MG63 (cell line): ENCODE data around the gene STKLD1. TPM values are rescaled to one million over a fixed set of nuclear protein-coding genes. Genes with fewer than 3 reads are reported as not detected.
"Not testable (repeated sequence)": the region's sequence is repeated elsewhere in the genome, so short reads cannot be mapped to it uniquely, and the experiment has no call there.

ENCODE experiments used
- DNase-seq: peaks from one replicate; pipeline ENCODE4 v3.0.0-alpha.2; 2020
- H3K27me3 ChIP-seq: fragments of 250-450 bp; sonication (Bioruptor Pico); 2 replicates; pipeline ENCODE4 v1.5.1; 2020; ENCODE audit warnings: mild to moderate bottlenecking, moderate library complexity
- H3K36me3 ChIP-seq: fragments of 250-450 bp; sonication (Bioruptor Pico); 2 replicates; pipeline ENCODE4 v1.5.1; 2020; ENCODE audit warnings: mild to moderate bottlenecking, moderate library complexity
- H3K4me3 ChIP-seq: fragments of 250-450 bp; sonication (Bioruptor Pico); 2 replicates; pipeline ENCODE4 v1.5.1; 2020; ENCODE audit warnings: mild to moderate bottlenecking, moderate library complexity
- H3K9me3 ChIP-seq: fragments of 250-450 bp; sonication (Bioruptor Pico); 2 replicates; pipeline ENCODE4 v1.5.1; 2020; ENCODE audit warnings: mild to moderate bottlenecking, moderate library complexity
- total RNA-seq: library from RNA; depleted of rRNA; stranded (reverse); fragments of >200 nt; shearing (Covaris generic); gene quantifications from 2 replicates; pipeline ENCODE4 v1.2.3, GENCODE V29; 2014; ENCODE audit warnings: low replicate concordance

The STKLD1 gene
- total RNA-seq, 1 experiment from 2014 or later, result not detected

GRCh38 chr9:133371261-133371711 is 4.9 kb upstream of the STKLD1 start:
- Histone ChIP-seq H3K4me3 (no peak overlapping the region), H3K36me3 (peaks cover 69% of the 10 kb centered on the region), H3K9me3 (no peaks in the 10 kb centered on the region), H3K27me3 (no peaks in the 10 kb centered on the region)
- no peak for DNase-seq

- H3K27me3 ChIP-seq, result no peaks in the 10 kb centered on the region
- DNase-seq, result no peak
- H3K9me3 ChIP-seq, result no peaks in the 10 kb centered on the region
- H3K36me3 ChIP-seq, result peaks cover 61% of the 10 kb centered on the region
- no peak overlapping the region for H3K4me3 ChIP-seq
Observed at GRCh38 chr9:133372144-133372543, 4.0 kb upstream of the STKLD1 start.

- H3K36me3 ChIP-seq, result peaks cover 38% of the 10 kb centered on the region
- no peak for DNase-seq
- no peaks in the 10 kb centered on the region for H3K27me3 ChIP-seq
- H3K9me3 ChIP-seq, result no peaks in the 10 kb centered on the region
- peak overlapping the region; percentile 95 for H3K4me3 ChIP-seq
Observed at GRCh38 chr9:133374612-133375115, 1.5 kb upstream of the STKLD1 start.

GRCh38 chr9:133375116-133375723 is 946 bp upstream of the STKLD1 start:
- DNase-seq, result no peak
- Histone ChIP-seq H3K9me3 (no peaks in the 10 kb centered on the region), H3K4me3 (peak overlapping the region; percentile 95), H3K27me3 (no peaks in the 10 kb centered on the region), H3K36me3 (peaks cover 35% of the 10 kb centered on the region)

- not testable (repeated sequence) for H3K4me3 ChIP-seq, DNase-seq
- H3K36me3 ChIP-seq, result peaks cover 16% of the 10 kb centered on the region
Observed at GRCh38 chr9:133377280-133377679, 1.1 kb downstream of the STKLD1 start.

GRCh38 chr9:133377721-133378216 is 1.6 kb downstream of the STKLD1 start:
- H3K36me3 ChIP-seq, result peaks cover 11% of the 10 kb centered on the region
- peak; percentile 38 for DNase-seq
- H3K4me3 ChIP-seq, result no peak overlapping the region
- H3K9me3 ChIP-seq, result no peaks in the 10 kb centered on the region
- no peaks in the 10 kb centered on the region for H3K27me3 ChIP-seq

More at GRCh38 chr9:133377280-133377679, 1.1 kb downstream of the STKLD1 start:
- not testable (repeated sequence) for H3K9me3 ChIP-seq, H3K27me3 ChIP-seq

- Histone ChIP-seq H3K27me3 (no peaks in the 10 kb centered on the region), H3K9me3 (no peaks in the 10 kb centered on the region), H3K4me3 (no peak overlapping the region), H3K36me3 (peaks cover 3% of the 10 kb centered on the region)
- DNase-seq, result no peak
Observed at GRCh38 chr9:133378408-133378962, 2.3 kb downstream of the STKLD1 start.

- H3K4me3 ChIP-seq, result no peak overlapping the region
- DNase-seq, result no peak
- H3K9me3 ChIP-seq, result no peaks in the 10 kb centered on the region
- no peaks in the 10 kb centered on the region for H3K27me3 ChIP-seq
- H3K36me3 ChIP-seq, result no peaks in the 10 kb centered on the region
Observed at GRCh38 chr9:133379153-133380086, 3.3 kb downstream of the STKLD1 start.

- no peak for DNase-seq
- no peaks in the 10 kb centered on the region for H3K36me3 ChIP-seq
- no peaks in the 10 kb centered on the region for H3K9me3 ChIP-seq
- no peak overlapping the region for H3K4me3 ChIP-seq
- no peaks in the 10 kb centered on the region for H3K27me3 ChIP-seq
Observed at GRCh38 chr9:133380734-133381133, 4.6 kb downstream of the STKLD1 start.

- no peak for DNase-seq
- H3K36me3 ChIP-seq, result no peaks in the 10 kb centered on the region
- H3K4me3 ChIP-seq, result no peak overlapping the region
- no peaks in the 10 kb centered on the region for H3K27me3 ChIP-seq
- no peaks in the 10 kb centered on the region for H3K9me3 ChIP-seq
Observed at GRCh38 chr9:133382507-133383141, 6.5 kb downstream of the STKLD1 start.

- no peak for DNase-seq
- Histone ChIP-seq H3K27me3 (no peaks in the 10 kb centered on the region), H3K36me3 (no peaks in the 10 kb centered on the region), H3K4me3 (no peak overlapping the region), H3K9me3 (no peaks in the 10 kb centered on the region)
Observed at GRCh38 chr9:133383438-133383837, 7.3 kb downstream of the STKLD1 start.

GRCh38 chr9:133384736-133385321 is 8.7 kb downstream of the STKLD1 start:
- H3K27me3 ChIP-seq, result no peaks in the 10 kb centered on the region
- H3K9me3 ChIP-seq, result no peaks in the 10 kb centered on the region
- H3K36me3 ChIP-seq, result no peaks in the 10 kb centered on the region
- DNase-seq, result no peak
- H3K4me3 ChIP-seq, result no peak overlapping the region

- Histone ChIP-seq H3K4me3 (no peak overlapping the region), H3K9me3 (no peaks in the 10 kb centered on the region), H3K36me3 (no peaks in the 10 kb centered on the region), H3K27me3 (no peaks in the 10 kb centered on the region)
- no peak for DNase-seq
Observed at GRCh38 chr9:133385452-133385851, 9.3 kb downstream of the STKLD1 start.

- no peak for DNase-seq
Observed at GRCh38 chr9:133386338-133386737, 10.2 kb downstream of the STKLD1 start.

GRCh38 chr9:133387680-133388079 is 11.5 kb downstream of the STKLD1 start:
- no peaks in the 10 kb centered on the region for H3K9me3 ChIP-seq
- H3K36me3 ChIP-seq, result no peaks in the 10 kb centered on the region
- no peaks in the 10 kb centered on the region for H3K27me3 ChIP-seq
- no peak overlapping the region for H3K4me3 ChIP-seq
- no peak for DNase-seq

More at GRCh38 chr9:133386338-133386737, 10.2 kb downstream of the STKLD1 start:
- no peaks in the 10 kb centered on the region for H3K9me3 ChIP-seq
- H3K27me3 ChIP-seq, result no peaks in the 10 kb centered on the region
- no peaks in the 10 kb centered on the region for H3K36me3 ChIP-seq
- no peak overlapping the region for H3K4me3 ChIP-seq

- H3K4me3 ChIP-seq, result no peak overlapping the region
- no peak for DNase-seq
- H3K36me3 ChIP-seq, result no peaks in the 10 kb centered on the region
- no peaks in the 10 kb centered on the region for H3K27me3 ChIP-seq
- H3K9me3 ChIP-seq, result no peaks in the 10 kb centered on the region
Observed at GRCh38 chr9:133389025-133389557, 12.9 kb downstream of the STKLD1 start.
